Measurements from ENCODE around the gene NECAB2. TPM values are rescaled to one million over a fixed set of nuclear protein-coding genes. Genes with fewer than 3 reads are reported as not detected.

Gene NECAB2
- total RNA-seq, 1 experiment from 2014 or later, result 7.4 TPM

- in situ Hi-C loops (cut with HindIII; ENCODE audit: low sequenced_read_pairs), result no loop called here
- DNase-seq (ENCODE audit: low spot score), result no peak
Observed at GRCh38 chr16:84004442-84004841, 36.4 kb downstream of the NECAB2 start.

GRCh38 chr16:84005391-84005790 is 37.3 kb downstream of the NECAB2 start:
- no peak for DNase-seq (ENCODE audit: low spot score)
- in situ Hi-C loops (cut with HindIII; ENCODE audit: low sequenced_read_pairs), result no loop called here

- in situ Hi-C loops (cut with HindIII; ENCODE audit: low sequenced_read_pairs), result no loop called here
- no peak for DNase-seq (ENCODE audit: low spot score)
Observed at GRCh38 chr16:84007520-84007919, 39.5 kb downstream of the NECAB2 start.

- in situ Hi-C loops (cut with HindIII; ENCODE audit: low sequenced_read_pairs), result no loop called here
- DNase-seq (ENCODE audit: low spot score), result no peak
Observed at GRCh38 chr16:84007965-84008364, 39.9 kb downstream of the NECAB2 start.

- DNase-seq (ENCODE audit: low spot score), result no peak
- in situ Hi-C loops (cut with HindIII; ENCODE audit: low sequenced_read_pairs), result no loop called here
Observed at GRCh38 chr16:84009282-84009681, 41.2 kb downstream of the NECAB2 start.

- in situ Hi-C loops (cut with HindIII; ENCODE audit: low sequenced_read_pairs), result no loop called here
- peak; percentile 34 for DNase-seq (ENCODE audit: low spot score)
Observed at GRCh38 chr16:84013787-84014569, 45.9 kb downstream of the NECAB2 start.

GRCh38 chr16:84014570-84015327 is 46.7 kb downstream of the NECAB2 start:
- DNase-seq (ENCODE audit: low spot score), result no peak
- in situ Hi-C loops (cut with HindIII; ENCODE audit: low sequenced_read_pairs), result no loop called here

GRCh38 chr16:84015399-84015798 is 47.4 kb downstream of the NECAB2 start:
- DNase-seq (ENCODE audit: low spot score), result no peak
- in situ Hi-C loops (cut with HindIII; ENCODE audit: low sequenced_read_pairs), result no loop called here

- in situ Hi-C loops (cut with HindIII; ENCODE audit: low sequenced_read_pairs), result no loop called here
- DNase-seq (ENCODE audit: low spot score), result no peak
Observed at GRCh38 chr16:84016477-84016876, 48.4 kb downstream of the NECAB2 start.

GRCh38 chr16:84018710-84019109 is 50.7 kb downstream of the NECAB2 start:
- no peak for DNase-seq (ENCODE audit: low spot score)
- in situ Hi-C loops (cut with HindIII; ENCODE audit: low sequenced_read_pairs), result no loop called here

GRCh38 chr16:84020353-84020752 is 52.3 kb downstream of the NECAB2 start:
- peak; percentile 89 for DNase-seq (ENCODE audit: low spot score)
- in situ Hi-C loops (cut with HindIII; ENCODE audit: low sequenced_read_pairs), result no loop called here

- DNase-seq (ENCODE audit: low spot score), result no peak
- in situ Hi-C loops (cut with HindIII; ENCODE audit: low sequenced_read_pairs), result no loop called here
Observed at GRCh38 chr16:84021488-84021887, 53.4 kb downstream of the NECAB2 start.

GRCh38 chr16:84022644-84023043 is 54.6 kb downstream of the NECAB2 start:
- DNase-seq (ENCODE audit: low spot score), result peak; percentile 90
- in situ Hi-C loops (cut with HindIII; ENCODE audit: low sequenced_read_pairs), result no loop called here

- in situ Hi-C loops (cut with HindIII; ENCODE audit: low sequenced_read_pairs), result no loop called here
- no peak for DNase-seq (ENCODE audit: low spot score)
Observed at GRCh38 chr16:84024854-84025253, 56.8 kb downstream of the NECAB2 start.

- no peak for DNase-seq (ENCODE audit: low spot score)
- in situ Hi-C loops (cut with HindIII; ENCODE audit: low sequenced_read_pairs), result no loop called here
Observed at GRCh38 chr16:84026606-84027005, 58.6 kb downstream of the NECAB2 start.

GRCh38 chr16:84027625-84028024 is 59.6 kb downstream of the NECAB2 start:
- in situ Hi-C loops (cut with HindIII; ENCODE audit: low sequenced_read_pairs), result no loop called here

GRCh38 chr16:84029297-84030047 is 61.4 kb downstream of the NECAB2 start:
- DNase-seq (ENCODE audit: low spot score), result no peak
- in situ Hi-C loops (cut with HindIII; ENCODE audit: low sequenced_read_pairs), result no loop called here

More at GRCh38 chr16:84027625-84028024, 59.6 kb downstream of the NECAB2 start:
- DNase-seq (ENCODE audit: low spot score), result peak; percentile 49

GRCh38 chr16:84031556-84031955 is 63.5 kb downstream of the NECAB2 start:
- DNase-seq (ENCODE audit: low spot score), result no peak
- in situ Hi-C loops (cut with HindIII; ENCODE audit: low sequenced_read_pairs), result no loop called here

GRCh38 chr16:84032458-84033178 is 64.6 kb downstream of the NECAB2 start:
- DNase-seq (ENCODE audit: low spot score), result no peak
- in situ Hi-C loops (cut with HindIII; ENCODE audit: low sequenced_read_pairs), result no loop called here
